OCI-LY1 (cell line): ENCODE results near the gene BLVRA.

Experiments
- H2AFZ ChIP-seq: fragments of 200-600 bp; sonication (generic), shearing (Covaris generic); 2 replicates; pipeline ENCODE4 v1.6.0; 2014; ENCODE audit warnings: antibody characterized with exemption, mild to moderate bottlenecking, low read length
- H3F3A ChIP-seq: fragments of 200-600 bp; sonication (generic), shearing (Covaris generic); 2 replicates; pipeline ENCODE4 v1.6.0; 2014; ENCODE audit warnings: mild to moderate bottlenecking, antibody characterized with exemption, low read length, moderate library complexity; ENCODE audit not compliant: insufficient read depth
- H3K27ac ChIP-seq: fragments of 200-600 bp; sonication (generic); 2 replicates; pipeline ENCODE4 v1.5.1; 2014; ENCODE audit warnings: low read length, mixed run types, mild to moderate bottlenecking, low read depth; ENCODE audit not compliant: poor library complexity, severe bottlenecking
- H3K27me3 ChIP-seq: fragments of 200-600 bp; sonication (generic); 2 replicates; pipeline ENCODE4 v1.6.0; 2014; ENCODE audit warnings: antibody characterized with exemption, mild to moderate bottlenecking, low read length, moderate library complexity; ENCODE audit not compliant: insufficient read depth
- H3K36me3 ChIP-seq: fragments of 200-600 bp; sonication (generic); 2 replicates; pipeline ENCODE4 v1.6.1; 2014; ENCODE audit warnings: mild to moderate bottlenecking, antibody characterized with exemption, low read length, moderate library complexity, mixed read lengths; ENCODE audit not compliant: insufficient read depth
- H3K4me1 ChIP-seq: fragments of 200-600 bp; sonication (generic); 2 replicates; pipeline ENCODE4 v1.5.1; 2014; ENCODE audit warnings: mild to moderate bottlenecking, low read length, moderate library complexity; ENCODE audit not compliant: insufficient read depth, severe bottlenecking
- H3K4me2 ChIP-seq: fragments of 200-600 bp; sonication (generic), shearing (Covaris generic); 2 replicates; pipeline ENCODE4 v1.6.1; 2014; ENCODE audit warnings: low read length
- H3K4me3 ChIP-seq: fragments of 200-600 bp; sonication (generic); 2 replicates; pipeline ENCODE4 v1.5.1; 2014; ENCODE audit warnings: low read length, low read depth, mild to moderate bottlenecking, mixed read lengths; ENCODE audit not compliant: poor library complexity, severe bottlenecking
- H3K79me2 ChIP-seq: fragments of 200-600 bp; shearing (Covaris generic); 2 replicates; pipeline ENCODE4 v1.6.1; 2016; ENCODE audit warnings: mixed run types, low read length, mixed read lengths; ENCODE audit not compliant: insufficient read depth
- H3K9ac ChIP-seq: fragments of 200-600 bp; sonication (generic), shearing (Covaris generic); 2 replicates; pipeline ENCODE4 v1.6.1; 2014; ENCODE audit warnings: mild to moderate bottlenecking, low read length, mixed read lengths
- H3K9me2 ChIP-seq: fragments of 200-600 bp; sonication (generic), shearing (Covaris generic); 2 replicates; pipeline ENCODE4 v1.6.1; 2014; ENCODE audit warnings: low read depth, mild to moderate bottlenecking, low read length, mixed read lengths
- H3K9me3 ChIP-seq: fragments of 200-600 bp; shearing (Covaris generic); 2 replicates; pipeline ENCODE4 v1.6.1; 2014; ENCODE audit warnings: low read length, mixed read lengths
- H4K20me1 ChIP-seq: fragments of 200-600 bp; sonication (generic), shearing (Covaris generic); 2 replicates; pipeline ENCODE4 v1.6.0; 2016; ENCODE audit warnings: mild to moderate bottlenecking, low read length; ENCODE audit not compliant: insufficient read depth
- CTCF ChIP-seq: fragments of 200-600 bp; sonication (generic), shearing (Covaris generic); IDR thresholded peaks from 2 replicates; pipeline ENCODE4 v1.5.1; 2017; ENCODE audit warnings: mild to moderate bottlenecking, antibody characterized with exemption, low read length, moderate library complexity, mixed read lengths
- EZH2 ChIP-seq: fragments of 200-600 bp; sonication (generic), shearing (Covaris generic); IDR thresholded peaks from 2 replicates; pipeline ENCODE4 v1.8.0; 2017; ENCODE audit warnings: borderline replicate concordance, mixed run types, mild to moderate bottlenecking, antibody characterized with exemption, low read length, moderate library complexity, mixed read lengths

The BLVRA gene

DNA sequence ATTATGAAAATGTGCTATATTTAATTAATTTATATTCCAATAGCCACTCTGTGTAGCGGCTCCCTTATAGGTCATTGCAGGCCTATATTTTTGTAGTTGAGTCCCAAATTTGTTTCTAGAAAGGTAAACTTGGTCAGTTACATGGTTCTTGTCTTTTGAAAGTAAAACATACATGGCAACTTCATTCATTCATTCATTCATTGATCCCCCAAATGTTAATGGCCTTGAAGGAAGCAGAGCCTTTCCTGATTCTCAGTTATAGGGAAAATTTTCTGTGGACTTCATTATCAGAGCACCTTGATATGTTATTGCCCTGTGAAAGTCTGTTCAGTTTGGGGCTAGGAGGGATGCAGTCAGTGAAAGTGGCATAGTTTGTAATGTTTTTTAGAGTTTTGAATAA lies 2.9 kb downstream of the BLVRA start:
- Histone ChIP-seq H3K4me2 (no peak overlapping the region), H3K4me1 (peaks cover 17% of the 10 kb centered on the region), H4K20me1 (no peaks in the 10 kb centered on the region), H3K79me2 (no peaks in the 10 kb centered on the region), H3F3A (no peaks in the 10 kb centered on the region), H3K36me3 (no peaks in the 10 kb centered on the region), H3K27me3 (peaks cover 4% of the 10 kb centered on the region; the same call in 1 of the 2 replicates), H3K9me3 (no peaks in the 10 kb centered on the region), H3K4me3 (no peak overlapping the region), H3K9me2 (no peaks in the 10 kb centered on the region), H3K9ac (no peak overlapping the region), H2AFZ (no peak overlapping the region), H3K27ac (no peak overlapping the region)
- TF ChIP-seq CTCF = no peak
- no peak for TF ChIP-seq EZH2

DNA sequence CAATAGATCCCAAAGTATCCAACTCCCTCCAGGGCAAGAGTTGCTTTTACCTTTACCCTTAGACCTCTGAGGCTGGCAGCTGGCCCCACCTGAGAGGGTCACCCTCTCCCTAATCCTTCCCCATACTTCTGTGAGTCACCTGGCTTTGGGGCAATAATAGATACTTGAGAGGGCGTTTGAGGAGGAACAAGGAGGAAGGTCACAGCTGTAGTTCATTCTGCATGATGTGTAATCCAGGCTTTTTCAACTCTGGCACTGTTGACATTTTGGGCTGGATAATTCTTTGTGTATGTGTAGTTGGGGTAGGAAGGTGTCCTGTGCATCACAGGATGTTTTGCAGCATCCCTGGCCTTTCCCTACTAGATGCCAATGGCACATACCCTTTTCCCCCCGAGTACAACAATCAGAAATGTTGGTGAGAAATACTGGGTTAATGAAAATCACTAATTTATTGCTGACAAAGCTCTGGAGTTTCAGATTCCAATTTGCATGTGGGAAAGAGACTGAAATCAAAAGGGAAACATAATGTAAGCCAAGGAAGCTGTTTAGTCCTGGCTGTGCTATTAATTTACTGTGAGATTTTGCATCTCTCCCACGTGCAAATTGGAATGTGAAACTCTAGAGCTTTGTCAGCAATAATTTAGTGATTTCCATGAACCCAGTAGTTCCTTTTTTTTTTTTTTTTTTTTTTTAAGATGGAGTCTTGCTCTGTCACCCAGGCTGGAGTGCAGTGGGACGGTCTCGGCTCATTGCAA lies 3.6 kb downstream of the BLVRA start:
- Histone ChIP-seq H3F3A (no peaks in the 10 kb centered on the region), H3K9ac (no peak overlapping the region), H3K79me2 (no peaks in the 10 kb centered on the region), H3K4me2 (no peak overlapping the region), H3K36me3 (no peaks in the 10 kb centered on the region), H3K27ac (no peak overlapping the region), H3K4me1 (peaks cover 17% of the 10 kb centered on the region), H3K9me3 (no peaks in the 10 kb centered on the region), H3K27me3 (peaks cover 4% of the 10 kb centered on the region; the same call in 1 of the 2 replicates), H2AFZ (no peak overlapping the region), H3K4me3 (no peak overlapping the region), H3K9me2 (no peaks in the 10 kb centered on the region), H4K20me1 (no peaks in the 10 kb centered on the region)
- TF ChIP-seq CTCF (no peak), EZH2 (no peak)

GRCh38 chr7:43763183-43763582 lies 4.7 kb downstream of the BLVRA start:
- Histone ChIP-seq H3K4me3 (no peak overlapping the region), H3F3A (no peaks in the 10 kb centered on the region), H2AFZ (no peak overlapping the region), H3K4me1 (peaks cover 17% of the 10 kb centered on the region), H3K27me3 (peaks cover under 1% of the 10 kb centered on the region; the same call in 1 of the 2 replicates), H3K79me2 (no peaks in the 10 kb centered on the region), H3K4me2 (no peak overlapping the region), H3K9me3 (no peaks in the 10 kb centered on the region), H3K9ac (no peak overlapping the region), H3K9me2 (no peaks in the 10 kb centered on the region), H3K36me3 (no peaks in the 10 kb centered on the region), H3K27ac (no peak overlapping the region), H4K20me1 (no peaks in the 10 kb centered on the region)
- TF ChIP-seq CTCF = no peak
- TF ChIP-seq EZH2 = no peak
